Stomach (tissue), 4 donors: ENCODE data around the gene RBFOX1.

ENCODE experiments used
- CTCF ChIP-seq, 7 experiments: fragments of 450-650 bp in 4 of 7; fragments of 200-600 bp in 3 of 7; sonication (generic) in 3 of 7; IDR thresholded peaks; one replicate each; pipeline ENCODE4 v1.5.1; 2016 to 2019; ENCODE audit warnings: antibody characterized with exemption in 7 of 7, control low read depth in 2 of 7, mild to moderate bottlenecking in 1 of 7
- POLR2A ChIP-seq, 4 donors: fragments of 450-650 bp; IDR thresholded peaks; one replicate each; pipeline ENCODE4 v1.6.1; 2016; ENCODE audit warnings: antibody characterized with exemption in 4 of 4, control low read depth in 2 of 4, mild to moderate bottlenecking in 1 of 4, moderate library complexity in 1 of 4

- TF ChIP-seq CTCF (IDR thresholded peaks at IDR 0.05) (no peak), POLR2A (IDR thresholded peaks at IDR 0.05) (no peak)
These were observed 422.8 kb downstream of the RBFOX1 start for GRCh38 chr16:7755347-7755882.
